CD4-positive, alpha-beta T cell treated with Interleukin-4 for 1 hour (primary cell): ENCODE measurements around the gene SLC12A6.
"Not testable (repeated sequence)": the region's sequence is repeated elsewhere in the genome, so short reads cannot be mapped to it uniquely, and the experiment has no call there.

ENCODE experiments used
- DNase-seq, 2 donors: peaks; one replicate each; pipeline ENCODE4 v3.0.0-alpha.2; 2020 to 2022

Gene SLC12A6

DNA sequence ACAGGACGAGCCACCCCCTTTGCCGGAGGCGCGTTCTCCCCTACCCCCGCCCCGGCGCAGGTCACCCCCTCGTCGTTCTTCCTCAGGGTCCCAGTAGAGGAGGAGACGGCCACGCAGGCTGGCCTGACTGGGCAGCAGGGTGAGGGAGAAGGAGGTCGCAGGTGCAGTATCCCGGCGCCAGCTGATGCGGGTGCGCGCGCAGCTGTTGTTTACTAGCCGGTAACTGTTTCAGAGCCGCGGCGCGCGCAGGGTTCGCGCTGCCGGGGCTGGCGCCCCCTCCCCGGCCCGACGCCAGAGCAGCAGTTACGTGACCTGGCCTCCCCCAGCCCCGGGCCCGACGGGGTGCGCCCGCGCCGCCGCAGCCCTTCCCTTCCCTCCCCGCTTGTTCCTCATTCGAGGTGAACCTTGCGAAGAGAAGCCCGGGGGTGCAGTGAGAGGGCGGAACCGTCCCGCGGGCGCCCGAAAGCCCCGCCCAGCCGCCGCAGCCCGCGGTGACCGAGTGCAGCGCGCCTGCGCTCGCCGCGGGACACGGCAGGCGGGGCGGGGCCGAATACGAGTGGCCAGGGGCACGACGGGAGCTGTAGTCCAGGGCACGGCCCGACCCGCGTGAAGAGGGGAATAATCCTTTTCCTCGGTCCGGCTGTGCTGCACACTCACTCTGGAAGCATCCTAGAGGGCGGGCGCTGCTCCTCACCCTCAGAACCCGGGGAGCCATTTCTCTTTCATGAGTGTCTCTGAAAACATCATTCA lies at the start of gene SLC12A6:
Gene SLC12A6, minus strand, starts transcription at position 225 of the 750 bp plus-strand sequence. CDS start 1,101 bp downstream, outside the sequence.
- peak; percentile 92 to 93 for DNase-seq

DNA sequence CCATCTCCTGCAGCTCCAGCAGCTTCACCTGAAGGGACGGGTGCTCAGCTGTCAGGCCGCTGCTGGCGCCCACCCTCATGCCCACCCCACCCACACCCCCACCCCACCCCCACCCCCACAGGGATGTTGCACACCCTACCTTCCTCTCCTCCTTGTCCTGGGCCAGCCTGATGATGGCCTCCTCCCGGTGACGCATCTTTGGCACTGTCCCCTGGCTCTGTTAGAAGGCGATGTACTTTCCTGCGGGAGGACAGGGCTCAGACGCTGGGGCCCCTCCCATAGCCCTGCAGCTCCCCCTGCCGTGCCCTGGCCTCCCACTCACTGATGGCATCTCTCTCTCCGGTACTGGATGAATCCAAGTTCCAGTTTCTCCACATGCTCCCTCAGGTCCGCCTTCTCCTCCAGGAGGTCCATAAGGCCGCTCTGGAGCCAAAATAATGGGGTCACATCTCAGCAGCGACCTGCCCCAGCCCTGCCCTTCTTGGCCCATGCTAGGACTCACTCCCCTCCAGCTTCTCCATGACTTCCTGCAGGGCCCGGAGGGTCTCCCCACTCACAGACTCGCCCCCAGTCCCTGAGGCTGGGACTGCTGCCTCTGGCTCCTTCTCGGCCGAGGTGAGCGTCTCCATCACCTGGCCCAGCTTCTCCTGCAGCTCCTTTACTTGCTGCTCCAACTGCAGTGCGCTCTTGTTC lies 44.4 kb upstream of the SLC12A6 start:
- not testable (repeated sequence) for DNase-seq

DNA sequence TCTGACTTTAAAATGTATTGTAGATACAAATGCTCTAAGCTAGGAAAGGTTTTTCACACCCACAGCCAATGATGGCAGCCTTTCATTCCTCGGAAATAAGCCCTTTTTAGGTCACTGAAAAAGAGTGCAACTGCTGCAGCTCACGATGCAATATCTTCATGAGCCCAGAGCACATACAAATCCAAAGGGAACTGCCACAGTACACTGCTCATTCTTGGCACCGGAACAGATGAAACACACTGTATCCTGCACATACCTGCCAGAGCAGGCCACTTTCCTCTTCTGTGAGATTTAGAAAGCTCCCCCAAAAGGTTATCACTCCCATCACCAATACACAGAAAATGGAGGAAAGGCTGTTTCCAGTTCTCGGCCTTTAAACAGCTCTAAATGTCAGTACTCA lies 42.9 kb upstream of the SLC12A6 start:
- not testable (repeated sequence) for DNase-seq

DNA sequence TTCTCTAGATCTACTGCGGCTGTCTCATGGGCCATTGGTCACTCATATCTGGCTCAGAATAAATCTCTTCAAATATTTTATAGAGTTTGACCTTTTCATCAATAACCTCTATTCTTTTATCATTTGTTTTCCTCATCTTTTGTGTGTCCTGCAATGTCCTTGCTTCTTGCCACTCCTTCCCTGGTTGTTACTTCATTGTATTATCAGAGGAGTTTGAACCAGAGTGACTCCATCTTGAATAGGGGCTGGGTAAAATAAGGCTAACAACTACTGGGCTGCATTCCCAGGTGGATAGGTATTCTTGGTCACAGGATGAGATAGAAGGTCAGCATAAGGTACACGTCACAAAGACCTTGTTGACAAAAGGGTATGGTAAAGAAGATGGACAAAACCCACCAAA lies 39.3 kb upstream of the SLC12A6 start:
- DNase-seq, result no peak

DNA sequence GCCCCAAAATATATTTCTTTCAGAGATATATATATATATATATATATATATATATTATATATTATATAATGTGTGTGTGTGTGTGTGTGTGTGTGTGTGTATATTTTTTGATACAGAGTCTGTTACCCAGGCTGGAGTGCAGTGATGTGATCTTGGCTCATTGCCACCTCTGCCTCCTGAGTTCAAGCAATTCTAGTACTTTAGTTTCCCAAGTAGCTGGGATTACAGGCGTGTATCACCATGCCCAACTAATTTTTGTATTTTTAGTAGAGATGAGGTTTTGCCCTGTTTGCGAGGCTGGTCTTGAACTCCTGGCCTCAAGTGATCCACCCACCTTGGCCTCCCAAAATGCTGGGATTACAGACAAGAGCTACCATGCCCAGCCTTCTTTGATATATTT lies 38.0 kb upstream of the SLC12A6 start:
- DNase-seq, result not testable (repeated sequence)

DNA sequence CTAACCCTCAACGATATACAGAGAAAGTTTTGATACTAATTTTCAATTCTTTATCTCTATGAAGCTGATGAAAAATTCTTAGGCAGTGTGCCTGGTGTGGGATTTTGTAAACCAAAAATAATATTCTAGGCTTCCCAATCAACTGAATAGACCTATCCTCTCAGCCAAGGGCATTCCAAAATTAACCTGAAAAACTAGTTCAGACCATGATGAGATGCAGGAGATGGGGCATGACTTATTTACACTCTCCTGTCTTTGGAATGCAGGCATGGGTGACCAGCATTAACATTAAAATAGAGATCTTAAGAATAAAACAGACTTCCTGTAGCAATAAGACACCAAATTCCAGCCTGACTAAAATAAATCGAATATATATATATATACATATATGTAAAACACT lies 37.2 kb upstream of the SLC12A6 start:
- no peak for DNase-seq

DNA sequence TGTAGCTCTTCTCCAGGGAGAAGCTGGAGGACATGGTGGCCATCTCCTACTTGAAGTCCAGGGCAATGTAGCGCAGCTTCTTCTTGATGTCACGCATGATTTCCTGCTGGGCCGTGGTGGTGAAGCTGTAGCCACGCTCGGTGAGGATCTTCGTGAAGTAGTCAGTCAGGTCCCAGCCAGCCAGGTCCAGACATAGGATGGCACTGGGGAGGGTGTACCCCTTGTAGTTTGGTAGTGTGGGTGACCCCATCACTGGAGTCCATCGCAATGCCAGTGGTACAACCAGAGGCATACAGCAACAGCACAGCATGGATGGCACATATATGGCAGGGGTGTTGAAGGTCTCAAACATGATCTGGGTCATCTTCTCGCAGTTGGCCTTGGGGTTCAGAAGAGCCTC lies 36.4 kb upstream of the SLC12A6 start:
- no peak for DNase-seq

DNA sequence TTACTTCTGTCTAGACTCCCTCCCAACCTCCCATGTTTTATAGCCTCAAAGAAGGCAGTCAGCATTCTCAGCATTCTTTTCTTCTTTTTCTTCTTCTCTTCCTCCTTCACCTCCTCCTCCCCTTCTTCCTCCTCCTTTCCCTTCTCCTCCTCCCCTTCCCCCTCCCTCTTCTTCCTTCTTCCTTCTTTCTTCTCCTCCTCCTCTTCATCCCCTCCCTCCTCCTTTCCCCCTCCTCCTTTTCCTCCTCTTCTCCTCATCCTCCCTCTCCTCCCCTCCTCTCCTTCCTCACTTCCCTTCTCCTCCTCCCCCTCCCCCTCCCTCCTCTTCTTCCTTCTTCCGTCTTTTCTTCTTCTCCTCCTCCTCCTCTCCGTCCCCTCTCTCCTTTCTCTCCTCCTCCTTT lies 33.1 kb upstream of the SLC12A6 start:
- no peak for DNase-seq

DNA sequence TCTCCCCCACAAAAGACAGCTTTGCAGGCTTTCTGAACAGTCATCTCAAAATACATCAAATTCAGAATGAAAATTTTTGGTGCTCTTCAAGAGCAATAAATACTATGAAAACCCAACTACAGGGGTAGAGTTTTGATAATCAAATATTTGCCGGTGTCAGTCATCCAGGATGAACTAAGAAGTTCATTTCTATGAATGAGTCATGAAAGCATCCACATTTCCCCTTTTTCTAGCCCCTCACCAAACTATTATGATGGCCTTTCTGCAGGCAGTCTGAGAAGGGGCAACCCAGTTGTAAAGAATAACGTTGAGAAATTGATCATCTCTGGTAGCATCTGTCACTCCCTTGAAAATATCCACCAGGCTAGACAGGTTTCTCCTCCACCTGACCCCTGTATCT lies 32.5 kb upstream of the SLC12A6 start:
- DNase-seq, result no peak

DNA sequence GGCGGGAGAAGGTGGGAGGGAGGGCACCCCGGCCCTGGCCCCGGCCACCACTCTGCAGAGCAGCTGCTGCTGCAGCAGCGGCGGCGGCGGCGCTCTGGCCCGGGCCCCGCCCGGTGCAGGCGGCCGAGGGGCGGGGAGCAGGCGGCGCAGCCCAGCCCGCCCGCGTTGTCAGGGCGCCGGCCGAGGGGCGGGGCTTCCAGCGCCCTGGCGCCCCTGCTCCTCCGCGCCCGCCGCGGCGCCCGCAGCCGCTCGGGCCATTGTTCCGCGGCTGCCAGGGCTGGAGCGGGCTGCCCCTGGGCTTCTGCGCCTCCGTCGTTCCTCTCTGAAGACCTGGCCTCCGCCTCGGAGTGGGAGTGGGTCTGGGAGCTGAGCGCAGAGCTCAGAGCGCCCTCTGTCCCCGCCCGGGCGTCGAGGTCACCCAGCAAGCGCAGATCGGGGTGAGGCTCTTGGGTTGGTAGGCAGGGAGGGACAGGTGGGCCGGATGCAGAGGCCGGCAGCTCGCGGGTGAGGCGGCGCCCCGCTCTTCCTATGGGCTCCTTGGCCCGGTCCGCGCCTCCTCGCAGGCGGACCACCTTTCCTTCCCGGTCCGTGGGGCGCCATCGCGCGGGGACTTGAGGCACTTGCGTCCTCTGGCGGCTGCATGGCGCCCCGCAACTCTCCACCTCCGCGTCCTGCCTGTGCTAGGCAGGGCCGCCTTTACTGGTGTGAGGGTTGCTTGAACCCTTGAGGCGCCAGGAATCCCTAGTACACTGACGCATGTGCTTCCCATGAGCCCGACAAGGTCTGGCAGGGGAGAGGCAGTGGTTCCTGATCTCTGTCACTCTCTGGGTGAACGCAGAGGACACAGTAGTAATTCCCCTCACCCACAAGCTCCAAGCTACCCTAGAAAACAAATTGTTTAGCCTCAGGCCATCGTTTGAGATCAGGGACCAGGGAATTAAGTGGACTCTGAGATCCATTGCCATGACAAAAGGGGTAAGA lies 29.8 kb upstream of the SLC12A6 start, which contains the start of gene LPCAT4:
Gene LPCAT4, minus strand, starts transcription at position 96 of the 981 bp plus-strand sequence. CDS start 96 bp downstream, outside the sequence.
- DNase-seq, result peak; percentile 91

DNA sequence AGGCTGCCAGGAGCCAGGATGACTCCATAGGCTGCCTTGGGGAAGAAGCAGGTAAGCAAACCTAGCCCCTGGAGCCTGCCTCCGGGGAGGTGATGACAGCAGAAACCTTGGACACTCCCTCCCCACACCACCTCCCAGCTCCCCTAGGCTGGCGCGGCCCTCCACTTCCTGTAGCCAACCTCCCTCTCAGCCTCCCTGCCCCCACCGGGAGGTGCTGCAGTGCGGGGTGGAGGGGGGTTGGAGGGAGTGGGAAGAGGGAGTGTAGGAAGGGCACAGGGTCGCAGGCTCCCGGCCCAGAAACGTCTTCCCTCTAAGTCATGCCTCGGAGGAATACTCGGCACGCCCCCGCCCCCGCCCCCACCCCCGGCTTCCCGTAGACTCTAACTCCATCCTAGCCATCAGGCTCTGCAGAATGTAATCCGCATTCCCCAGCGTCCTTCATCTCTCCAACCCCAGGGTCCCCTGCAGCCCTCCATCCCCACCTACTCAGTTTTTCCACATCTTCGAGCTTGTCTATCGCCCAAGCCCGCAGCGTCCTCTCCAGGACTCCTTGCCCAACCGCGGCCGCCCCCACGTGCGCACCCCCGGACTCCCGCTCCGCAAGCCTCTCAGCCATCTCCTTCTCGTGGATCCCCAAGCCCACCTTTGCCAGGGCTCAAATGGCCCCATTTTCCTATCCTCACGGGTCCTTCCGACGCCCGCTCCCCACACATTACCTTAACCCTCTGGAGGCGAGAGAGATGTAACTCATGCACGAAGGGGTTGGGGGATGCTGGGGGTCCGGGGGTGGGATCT lies 28.9 kb upstream of the SLC12A6 start:
- peak in 1 of 2 donors; percentile 54 for DNase-seq

DNA sequence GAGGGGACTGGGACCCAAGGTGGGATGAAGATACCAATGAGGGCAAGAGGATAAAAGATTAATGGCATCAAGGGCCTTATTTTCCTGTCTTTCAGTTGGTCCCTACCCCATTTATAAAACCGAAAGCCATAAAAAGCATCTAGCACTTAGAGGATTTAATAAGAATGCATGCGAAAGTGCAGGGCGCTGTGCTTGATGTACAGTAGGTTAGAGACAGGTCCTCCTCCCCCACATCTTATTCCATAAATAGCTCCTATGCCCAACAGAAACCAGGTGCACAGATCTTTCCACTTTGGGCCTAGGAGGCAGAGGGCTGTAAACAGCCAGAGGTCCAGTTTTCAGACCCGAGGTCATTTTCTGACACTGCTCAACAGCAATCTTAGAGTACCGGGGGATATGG lies 28.3 kb upstream of the SLC12A6 start:
- no peak for DNase-seq

DNA sequence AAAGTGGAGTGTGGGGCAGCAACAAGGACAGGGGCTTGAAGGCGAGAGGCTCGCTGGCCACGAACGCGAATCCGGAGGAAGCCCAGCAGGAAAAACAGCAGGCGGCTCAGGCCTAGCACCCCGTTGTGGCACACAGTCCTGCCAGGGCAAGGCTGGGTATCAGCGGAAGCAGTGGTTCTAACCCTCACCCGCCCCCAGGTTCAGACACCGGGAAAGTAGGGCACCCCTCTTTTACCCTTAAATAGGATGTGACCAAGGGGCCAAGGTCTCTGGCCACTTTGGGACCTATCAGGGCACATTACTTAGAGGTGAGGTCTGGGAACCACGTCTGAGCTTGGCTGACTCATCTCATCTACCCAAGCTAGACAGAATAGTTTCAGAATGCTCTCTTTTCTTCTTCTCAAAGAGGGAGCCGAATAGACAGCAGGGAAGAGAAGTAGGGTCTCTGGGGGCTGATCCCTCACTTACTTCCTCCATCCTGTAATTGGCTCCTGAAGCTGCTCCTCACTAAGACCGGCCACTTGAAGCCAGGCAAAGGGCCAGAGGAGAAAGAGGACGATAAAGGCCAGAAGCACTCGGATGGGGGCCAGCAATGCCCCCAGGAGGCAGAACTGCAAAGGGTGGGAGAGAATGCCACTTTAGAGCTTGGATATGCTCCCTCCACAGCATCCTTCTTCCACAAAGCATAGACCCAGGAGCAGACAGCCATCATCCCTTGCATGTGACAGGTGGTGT lies 27.7 kb upstream of the SLC12A6 start:
- DNase-seq, result peak in 1 of 2 donors; percentile 14

DNA sequence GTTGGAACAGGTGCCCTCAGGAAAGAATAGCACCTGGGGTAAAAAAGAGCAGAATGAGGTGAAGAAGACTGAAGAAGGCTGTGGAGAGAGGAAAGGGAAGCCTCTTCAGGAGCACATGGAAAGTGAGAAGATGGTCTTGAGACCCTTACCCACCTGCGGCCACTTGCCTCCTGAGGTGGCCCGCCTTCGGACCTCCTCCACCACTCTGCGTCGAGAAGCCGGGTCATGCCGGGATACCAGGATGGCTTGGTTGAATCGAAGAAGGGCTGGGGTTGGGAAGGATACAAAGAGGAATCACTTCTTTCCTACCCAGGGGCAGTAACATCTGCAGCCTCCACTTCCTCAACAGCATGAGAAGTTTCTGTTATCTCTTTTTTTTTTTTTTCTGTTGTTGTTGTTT lies 26.5 kb upstream of the SLC12A6 start:
- DNase-seq, result no peak

DNA sequence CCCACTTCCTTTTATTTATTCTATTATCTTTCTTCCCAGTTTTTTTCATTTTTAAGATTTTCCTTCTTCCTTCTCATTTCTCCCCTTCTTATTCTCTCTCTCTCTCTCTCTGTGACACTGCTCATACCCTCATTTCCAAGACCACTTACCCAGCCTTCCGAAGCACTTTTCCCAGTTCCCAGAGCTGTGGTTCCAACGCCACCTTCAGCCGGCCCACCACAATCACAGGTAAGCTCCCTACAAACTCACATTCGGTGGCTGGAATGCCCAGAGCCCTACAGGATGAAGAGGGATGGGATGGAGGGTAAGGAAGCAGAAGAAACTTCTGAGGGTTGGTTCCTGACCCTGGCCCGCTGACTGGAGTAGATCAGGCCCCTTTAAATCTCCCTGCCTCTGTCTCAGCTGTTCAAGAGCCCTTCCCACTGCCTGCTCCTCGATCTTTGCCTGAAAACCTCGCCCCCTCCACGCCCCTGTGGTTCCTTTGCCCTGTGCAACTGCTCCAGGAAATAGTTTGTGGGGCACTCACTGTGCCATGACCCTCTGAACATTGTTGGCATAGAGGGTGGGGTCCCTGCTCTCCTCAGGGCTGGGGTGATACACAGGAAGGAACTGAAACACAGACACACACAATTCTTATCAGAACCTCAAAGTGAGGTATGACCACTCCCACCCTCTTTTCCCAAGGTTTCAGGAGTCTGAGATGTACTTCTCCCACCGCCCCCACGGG lies 24.6 kb upstream of the SLC12A6 start:
- DNase-seq, result no peak

DNA sequence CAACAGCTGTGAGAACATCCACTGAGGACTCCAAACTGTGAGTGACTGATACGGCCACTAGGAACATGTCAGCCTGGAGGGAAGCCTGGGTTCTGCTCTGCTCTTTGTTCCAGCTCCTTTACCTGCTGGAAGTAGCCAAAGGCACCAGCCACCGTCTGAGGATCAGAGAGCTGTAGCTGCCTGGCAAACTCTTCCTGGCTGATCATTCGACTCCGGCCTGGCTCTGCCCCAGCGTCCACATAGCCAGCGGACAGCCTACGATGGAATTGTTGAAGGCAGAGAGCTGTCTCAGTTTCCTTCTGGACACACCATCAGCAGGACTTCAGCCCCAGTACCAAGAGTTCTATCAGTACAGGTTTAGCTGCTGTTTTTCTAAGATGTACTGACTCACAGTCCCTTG lies 23.7 kb upstream of the SLC12A6 start:
- DNase-seq, result no peak

DNA sequence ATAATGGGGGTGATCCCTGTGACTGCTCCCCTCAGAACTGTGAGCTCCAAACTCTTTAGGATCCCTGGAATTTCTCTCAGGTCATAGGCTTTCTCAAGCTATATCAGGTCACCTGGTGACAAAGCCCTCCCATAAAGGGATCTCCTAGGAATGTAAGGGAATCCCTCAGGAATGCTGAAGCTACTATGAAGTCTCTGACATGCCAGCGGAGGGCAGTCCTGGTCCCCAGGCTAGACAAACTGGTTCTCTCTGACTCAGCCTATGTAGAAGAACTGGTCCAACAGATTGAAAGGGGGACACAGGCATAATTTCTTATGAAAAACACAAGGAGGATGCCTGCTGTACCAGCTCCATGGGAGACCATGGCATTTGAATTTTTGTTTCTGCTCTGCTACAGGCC lies 22.7 kb upstream of the SLC12A6 start:
- DNase-seq, result no peak

DNA sequence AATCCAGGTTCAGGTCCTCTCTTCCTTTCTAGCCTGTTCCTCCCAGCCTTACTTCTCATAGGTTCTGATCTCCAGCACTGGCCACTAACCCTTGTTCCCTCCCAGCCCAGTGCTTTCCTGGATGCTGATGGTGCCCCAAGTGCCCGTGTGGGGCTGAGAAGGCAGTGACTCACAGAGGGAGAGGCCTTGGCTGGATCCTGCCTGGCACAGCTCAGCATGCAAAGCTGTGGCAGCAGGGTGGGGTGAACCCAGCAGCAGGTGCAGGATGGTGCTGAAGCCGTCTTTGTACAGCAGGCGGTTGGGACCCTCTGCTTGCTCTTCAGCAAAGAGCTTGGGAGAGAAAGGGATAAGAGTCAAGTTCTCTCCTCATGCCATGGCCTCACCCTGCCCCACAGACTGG lies 21.8 kb upstream of the SLC12A6 start:
- no peak for DNase-seq

DNA sequence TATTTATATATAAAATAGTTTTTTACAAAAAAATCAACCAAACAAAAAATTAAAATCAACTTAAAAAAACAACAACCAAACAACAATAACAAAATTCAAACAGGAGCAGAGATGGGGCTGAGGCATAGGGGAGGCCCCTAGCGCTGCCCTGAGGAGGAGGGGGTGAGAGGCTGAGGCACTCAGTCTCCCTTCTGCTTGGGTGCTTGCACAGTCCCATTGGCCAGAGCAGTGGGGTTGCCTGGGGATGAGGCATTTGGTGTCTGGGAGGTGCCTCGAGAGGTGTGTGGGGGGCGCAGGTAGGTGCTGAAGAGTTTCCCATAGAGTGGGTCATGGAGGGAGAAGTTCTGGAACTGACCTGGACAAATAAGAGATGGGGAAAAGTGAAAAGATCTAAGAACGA lies 21.4 kb upstream of the SLC12A6 start:
- DNase-seq, result no peak

DNA sequence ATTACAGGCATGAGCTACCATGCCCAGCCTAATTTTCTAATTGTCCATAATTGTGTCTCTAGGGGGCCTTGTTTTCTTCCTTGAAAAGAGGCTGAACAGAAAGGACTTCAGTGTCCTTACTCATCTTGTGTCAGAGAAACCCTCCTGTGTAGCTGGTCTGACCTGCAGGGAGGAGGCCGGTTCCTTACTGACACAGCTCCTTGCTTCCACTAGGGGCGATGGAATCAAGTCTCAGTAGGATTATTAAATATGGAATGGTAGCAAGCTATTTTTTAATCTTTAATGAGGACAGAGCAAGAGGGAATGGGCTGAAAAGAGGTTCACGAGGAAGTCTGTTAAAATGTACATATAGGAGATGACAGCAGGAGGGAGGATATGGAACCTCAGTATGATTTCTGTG lies 20.8 kb upstream of the SLC12A6 start:
- no peak for DNase-seq

DNA sequence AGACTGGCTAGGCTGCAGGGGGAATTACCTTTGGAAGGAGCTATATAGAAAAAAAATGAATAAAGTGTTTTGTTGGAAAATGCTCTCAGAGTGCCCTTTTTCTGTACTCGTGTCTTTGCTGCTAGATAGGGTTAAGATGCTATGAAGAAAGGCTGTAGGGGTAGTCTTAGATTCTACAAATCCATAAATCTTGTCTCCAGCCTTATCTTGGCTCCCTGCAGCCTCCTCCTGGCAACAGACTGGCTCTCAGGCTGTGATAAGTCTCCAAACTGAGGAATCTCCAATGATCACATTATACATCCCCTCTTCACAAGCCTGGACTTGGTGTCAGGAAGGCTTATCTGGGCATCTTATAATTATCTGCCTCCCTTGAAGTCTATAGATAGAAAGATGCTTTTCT lies 20.1 kb upstream of the SLC12A6 start:
- no peak for DNase-seq
